GM19043 (cell line): ENCODE results near the gene APOBEC3A.
A peak's percentile ranks its signal among the peaks of the same experiment; 100 is the strongest.
"Not testable (repeated sequence)": the region's sequence is repeated elsewhere in the genome, so short reads cannot be mapped to it uniquely, and the experiment has no call there.

Experiments
- ATAC-seq: cut with Tn5 transposase; IDR thresholded peaks from one replicate; pipeline ENCODE4 v1.9.1; 2021; ENCODE audit warnings: low read depth; ENCODE audit not compliant: unreplicated experiment

APOBEC3A gene

GRCh38 chr22:38977289-38977688, 19.9 kb downstream of the APOBEC3A start:
- ATAC-seq = not testable (repeated sequence)

- not testable (repeated sequence) for ATAC-seq
Measured at GRCh38 chr22:38980587-38980986, 23.2 kb downstream of the APOBEC3A start.

- ATAC-seq = peak; percentile 9
Measured at GRCh38 chr22:38981005-38981991, 23.9 kb downstream of the APOBEC3A start.

GRCh38 chr22:38981992-38982927, 24.9 kb downstream of the APOBEC3A start, which contains the start of gene APOBEC3B:
APOBEC3B (plus strand) TSS chr22:38982347; CDS start chr22:38982454, 107 bp downstream.
- ATAC-seq = peak; percentile 65

- ATAC-seq = no peak
Measured at GRCh38 chr22:38984224-38984623, 26.8 kb downstream of the APOBEC3A start.

GRCh38 chr22:38984784-38985757, 27.7 kb downstream of the APOBEC3A start:
- peak; percentile 42 for ATAC-seq

GRCh38 chr22:38986629-38987028, 29.2 kb downstream of the APOBEC3A start:
- ATAC-seq = no peak

GRCh38 chr22:38987171-38987895, 29.9 kb downstream of the APOBEC3A start:
- no peak for ATAC-seq

GRCh38 chr22:38989466-38989865, 32.1 kb downstream of the APOBEC3A start:
- ATAC-seq = no peak

GRCh38 chr22:38992871-38993371, 35.5 kb downstream of the APOBEC3A start:
- not testable (repeated sequence) for ATAC-seq

- no peak for ATAC-seq
Measured at GRCh38 chr22:38996105-38996504, 38.7 kb downstream of the APOBEC3A start.

GRCh38 chr22:38997518-38997917, 40.1 kb downstream of the APOBEC3A start:
- no peak for ATAC-seq

GRCh38 chr22:39003165-39003638, 45.8 kb downstream of the APOBEC3A start:
- ATAC-seq = no peak

- ATAC-seq = no peak
Measured at GRCh38 chr22:39007177-39007576, 49.8 kb downstream of the APOBEC3A start.

- not testable (repeated sequence) for ATAC-seq
Measured at GRCh38 chr22:39008271-39008850, 51.0 kb downstream of the APOBEC3A start.

GRCh38 chr22:39010946-39011345, 53.5 kb downstream of the APOBEC3A start:
- no peak for ATAC-seq
